Skeletal muscle tissue (tissue), 4 donors: ENCODE results near the gene C18orf63. TPM values are rescaled to one million over a fixed set of nuclear protein-coding genes. Genes with fewer than 3 reads are reported as not detected.
"Not testable (repeated sequence)": the region's sequence is repeated elsewhere in the genome, so short reads cannot be mapped to it uniquely, and the experiment has no call there.

ENCODE experiments used
- H3K27ac ChIP-seq: one replicate; pipeline ENCODE4 v1.7.0; 2013; ENCODE audit warnings: mild to moderate bottlenecking, low read depth, low read length, inconsistent platforms
- H3K27me3 ChIP-seq, 3 donors: one replicate each; pipeline ENCODE4 v1.7.0; 2013; ENCODE audit warnings: low read length in 3 of 3; ENCODE audit not compliant: control insufficient read depth in 3 of 3, insufficient read depth in 3 of 3
- H3K36me3 ChIP-seq, 3 donors: one replicate each; pipeline ENCODE4 v1.7.0; 2013; ENCODE audit warnings: low read length in 3 of 3; ENCODE audit not compliant: control insufficient read depth in 3 of 3, insufficient read depth in 3 of 3
- H3K4me1 ChIP-seq, 3 donors: one replicate each; pipeline ENCODE4 v1.7.0; 2013; ENCODE audit warnings: low read length in 3 of 3, mild to moderate bottlenecking in 3 of 3; ENCODE audit not compliant: control insufficient read depth in 3 of 3, insufficient read depth in 3 of 3
- H3K4me3 ChIP-seq, 3 donors: one replicate each; pipeline ENCODE4 v1.7.0; 2013; ENCODE audit warnings: low read length in 3 of 3
- H3K9ac ChIP-seq, 3 donors: one replicate each; pipeline ENCODE4 v1.7.0; 2013; ENCODE audit warnings: low read length in 3 of 3, mild to moderate bottlenecking in 3 of 3, moderate library complexity in 2 of 3, low read depth in 1 of 3
- H3K9me3 ChIP-seq, 3 donors: one replicate each; pipeline ENCODE4 v1.7.0; 2013; ENCODE audit warnings: low read length in 3 of 3; ENCODE audit not compliant: control insufficient read depth in 3 of 3
- total RNA-seq: library from RNA; depleted of rRNA; stranded (reverse); fragments of >200 nt; gene quantifications from one replicate; pipeline ENCODE4 v1.2.3, GENCODE V29; 2014
- donor health status: Osteomylitis.

The C18orf63 gene
- total RNA-seq, 1 donor from 2014 or later, result not detected

DNA sequence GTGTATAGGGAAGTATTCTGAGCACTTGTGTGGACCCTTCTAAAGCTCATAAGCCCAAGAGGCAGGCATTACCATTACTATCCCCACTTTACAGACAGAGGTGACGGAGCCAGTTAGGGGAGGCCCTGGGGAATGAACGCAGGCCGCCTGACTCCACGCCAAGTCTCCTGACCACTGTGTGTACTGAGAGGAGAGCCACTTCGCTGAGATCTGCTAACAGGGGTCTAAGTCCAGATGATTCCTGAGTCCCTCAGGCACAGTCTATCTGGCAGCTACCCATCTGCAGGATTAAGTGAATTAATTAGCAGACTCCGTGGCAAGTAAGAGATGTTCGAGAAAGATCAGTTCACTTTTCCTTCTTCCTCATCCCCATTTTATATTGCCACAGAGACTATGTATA, 37.6 kb upstream of the C18orf63 start:
- Histone ChIP-seq H3K4me1 (peaks cover 19 to 24% (median 20%) of the 10 kb centered on the region in 3 donors), H3K36me3 (peaks cover 0 to 2% (median 0%) of the 10 kb centered on the region in 3 donors), H3K9me3 (no peaks in the 10 kb centered on the region), H3K9ac (no peak overlapping the region), H3K27ac (no peak overlapping the region), H3K4me3 (no peak overlapping the region), H3K27me3 (no peaks in the 10 kb centered on the region)

DNA sequence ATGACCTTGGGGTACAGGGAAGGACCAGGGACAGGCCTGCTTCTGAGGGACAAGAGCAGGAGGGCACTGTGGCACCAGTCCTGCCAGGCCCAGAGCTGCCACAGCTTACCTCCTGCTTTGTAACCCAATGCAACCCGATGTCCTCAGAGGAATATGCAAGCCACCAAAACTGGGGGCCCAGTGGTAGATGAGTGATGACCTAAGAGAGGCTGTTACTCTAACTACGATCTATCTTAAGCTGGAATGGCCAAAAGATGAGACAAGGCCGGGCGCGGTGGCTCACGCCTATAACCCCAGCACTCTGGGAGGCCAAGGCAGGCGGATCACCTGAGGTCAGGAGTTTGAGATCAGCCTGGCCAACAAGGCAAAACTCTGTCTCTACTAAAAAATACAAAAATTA, 36.7 kb upstream of the C18orf63 start:
- peaks cover 0 to 2% (median 0%) of the 10 kb centered on the region in 3 donors for H3K36me3 ChIP-seq
- no peak overlapping the region for H3K27ac ChIP-seq
- H3K27me3 ChIP-seq, result no peaks in the 10 kb centered on the region
- no peaks in the 10 kb centered on the region for H3K9me3 ChIP-seq
- peaks cover 23 to 28% (median 23%) of the 10 kb centered on the region in 3 donors for H3K4me1 ChIP-seq
- H3K9ac ChIP-seq, result no peak overlapping the region
- H3K4me3 ChIP-seq, result no peak overlapping the region

DNA sequence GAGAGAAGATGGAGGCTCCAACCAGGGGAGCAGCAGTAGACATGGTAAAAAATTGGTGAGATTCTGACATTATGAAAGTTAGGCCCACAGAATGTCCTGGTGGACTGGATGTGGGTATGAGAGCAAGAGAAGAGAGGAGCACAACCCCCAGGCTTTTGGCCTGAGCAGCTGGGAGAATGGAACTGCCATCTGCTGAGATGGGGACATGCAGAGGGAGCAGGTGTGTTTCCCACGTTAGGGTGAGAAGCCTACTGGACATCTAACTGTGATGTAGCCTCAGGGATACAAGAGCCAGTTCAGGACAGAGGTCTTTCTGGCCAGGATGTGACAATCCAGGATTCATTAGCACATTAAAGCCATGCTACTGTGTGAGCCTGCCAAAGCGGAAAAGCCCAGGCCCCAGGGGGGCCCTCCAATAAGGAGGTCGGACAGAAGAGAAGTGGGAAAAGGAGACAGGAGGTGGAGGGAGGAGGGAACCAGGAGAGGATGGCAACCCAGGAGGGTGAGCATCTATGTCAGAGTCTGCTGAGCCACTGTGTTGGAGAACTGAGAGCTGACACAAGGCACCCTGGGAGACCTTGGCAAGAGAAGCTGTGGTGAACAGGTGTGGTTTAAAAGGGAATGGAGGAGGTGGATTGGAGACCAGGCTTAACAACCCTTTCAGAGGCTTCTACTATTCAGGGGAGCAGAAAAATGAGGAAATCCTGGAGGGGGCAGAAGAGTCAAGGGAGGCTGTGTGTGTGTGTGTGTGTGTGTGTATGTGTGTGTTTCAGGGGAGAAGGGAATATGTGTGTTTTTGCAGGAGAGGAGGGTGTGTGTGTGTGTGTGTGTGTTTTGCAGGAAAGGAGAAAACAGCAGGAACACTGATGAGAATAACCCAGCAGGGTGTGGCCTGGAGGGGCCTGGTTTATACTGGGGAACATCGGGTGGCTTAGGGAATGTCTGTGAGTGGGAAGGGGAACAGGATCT, 34.3 kb upstream of the C18orf63 start:
- Histone ChIP-seq H3K4me1 (peaks cover 28 to 39% (median 29%) of the 10 kb centered on the region in 3 donors), H3K27ac (no peak overlapping the region), H3K27me3 (no peaks in the 10 kb centered on the region), H3K4me3 (no peak overlapping the region), H3K9ac (peak overlapping the region in 1 of 3 donors; percentile 43), H3K36me3 (no peaks in the 10 kb centered on the region), H3K9me3 (no peaks in the 10 kb centered on the region)

DNA sequence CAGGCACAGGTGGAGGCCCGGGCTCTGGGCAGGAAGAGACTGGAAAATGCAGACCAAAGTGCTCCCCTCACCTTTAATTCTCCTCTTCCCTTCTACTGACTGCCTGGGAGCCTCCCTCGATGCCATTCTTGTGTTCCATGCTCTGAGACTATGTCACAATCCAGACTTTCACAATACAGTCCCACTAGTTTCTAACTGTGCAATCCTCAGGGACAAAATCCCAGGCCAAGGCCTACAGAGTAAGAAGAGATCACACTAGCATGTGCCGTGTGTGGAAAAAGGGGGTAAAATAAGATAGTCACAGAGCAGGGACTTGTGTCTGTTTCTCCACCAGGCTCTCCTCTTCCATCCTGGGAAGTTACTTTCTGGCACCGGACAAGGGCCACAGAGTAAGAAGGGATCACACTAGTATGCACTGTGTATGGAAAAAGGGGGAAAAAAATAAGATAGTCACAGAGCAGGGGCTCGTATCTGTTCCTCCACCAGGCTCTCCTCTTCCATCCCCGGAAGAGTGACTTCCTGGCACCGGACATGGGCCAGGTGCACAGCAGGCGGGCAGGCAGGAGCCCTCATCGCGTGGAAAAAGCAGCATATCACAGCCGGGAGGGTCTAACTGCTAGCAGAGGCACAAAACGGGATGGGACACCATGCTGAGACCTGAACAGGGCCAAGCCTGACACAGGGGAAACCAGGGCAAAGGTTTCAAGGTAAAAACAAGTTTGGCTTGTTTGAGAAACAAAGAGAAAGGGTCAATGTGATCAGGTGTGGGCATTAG, 33.5 kb upstream of the C18orf63 start:
- Histone ChIP-seq H3K4me1 (peaks cover 28 to 39% (median 29%) of the 10 kb centered on the region in 3 donors), H3K36me3 (peaks cover 0 to 2% (median 0%) of the 10 kb centered on the region in 3 donors), H3K27me3 (no peaks in the 10 kb centered on the region), H3K4me3 (no peak overlapping the region), H3K9ac (peak overlapping the region in 1 of 3 donors; percentile 43), H3K27ac (no peak overlapping the region), H3K9me3 (no peaks in the 10 kb centered on the region)

DNA sequence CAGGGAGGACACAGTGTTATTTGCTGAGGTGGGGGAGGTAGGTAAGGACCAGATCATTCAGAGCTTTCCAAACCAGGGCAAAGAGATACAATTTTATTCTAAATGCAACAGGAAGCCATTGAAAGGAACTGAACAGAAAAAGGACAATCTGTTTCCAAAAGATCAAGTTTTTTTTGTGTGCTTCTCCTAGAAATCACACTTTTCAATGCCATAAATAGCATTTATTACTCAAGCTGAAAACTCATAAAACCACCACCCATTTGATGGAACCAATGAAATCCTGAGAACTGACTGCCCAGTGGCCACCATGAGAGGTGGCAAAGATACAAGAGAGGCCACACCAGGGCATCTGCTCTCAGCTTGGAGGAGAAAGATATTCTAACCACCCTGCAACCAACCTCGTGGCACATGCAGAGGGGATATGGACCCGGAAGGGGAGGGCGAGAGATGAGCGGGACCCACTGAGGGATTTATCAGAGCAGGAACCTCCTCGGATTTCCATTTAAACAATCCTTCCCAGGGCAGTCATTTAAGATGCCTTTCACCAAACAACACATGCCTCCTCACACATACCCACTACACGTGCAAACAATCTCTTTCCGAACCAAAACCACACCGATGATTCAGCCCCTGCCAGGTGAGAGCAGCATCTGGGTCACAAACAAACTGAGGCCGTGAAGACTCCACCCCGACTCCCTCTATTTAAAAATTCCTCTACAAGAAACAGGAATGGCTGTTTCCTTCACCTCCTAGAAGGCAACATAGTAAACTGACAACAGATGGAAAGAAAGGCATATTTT, 32.7 kb upstream of the C18orf63 start:
- peaks cover 28 to 39% (median 30%) of the 10 kb centered on the region in 3 donors for H3K4me1 ChIP-seq

DNA sequence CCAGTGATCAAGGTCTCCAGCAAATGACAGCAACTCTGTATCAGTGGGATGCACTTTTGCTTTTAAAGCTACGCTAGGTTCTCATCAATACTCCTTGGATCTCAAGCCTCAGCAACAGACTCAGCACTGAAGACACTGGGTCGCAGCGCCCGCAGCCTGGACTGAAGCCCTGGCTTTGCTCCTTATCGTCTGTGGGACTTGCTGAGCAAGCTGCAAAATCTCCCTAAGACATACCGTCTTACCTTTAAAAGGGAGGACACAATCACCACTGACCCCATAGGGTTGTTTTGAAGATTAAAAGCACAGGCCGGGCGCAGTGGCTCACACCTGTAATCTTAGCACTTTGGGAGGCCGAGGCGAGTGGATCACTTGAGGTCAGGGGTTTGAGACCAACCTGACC, 32.0 kb upstream of the C18orf63 start:
- no peak overlapping the region for H3K4me3 ChIP-seq
- H3K4me1 ChIP-seq, result peaks cover 28 to 39% (median 30%) of the 10 kb centered on the region in 3 donors
- no peaks in the 10 kb centered on the region for H3K27me3 ChIP-seq
- H3K36me3 ChIP-seq, result peaks cover 0 to 2% (median 0%) of the 10 kb centered on the region in 3 donors
- no peak overlapping the region for H3K27ac ChIP-seq
- no peak overlapping the region for H3K9ac ChIP-seq
- no peaks in the 10 kb centered on the region for H3K9me3 ChIP-seq

More for the DNA sequence above, 32.7 kb upstream of the C18orf63 start:
- Histone ChIP-seq H3K9me3 (no peaks in the 10 kb centered on the region), H3K27ac (no peak overlapping the region), H3K4me3 (no peak overlapping the region), H3K36me3 (peaks cover 0 to 2% (median 0%) of the 10 kb centered on the region in 3 donors), H3K9ac (no peak overlapping the region), H3K27me3 (no peaks in the 10 kb centered on the region)

DNA sequence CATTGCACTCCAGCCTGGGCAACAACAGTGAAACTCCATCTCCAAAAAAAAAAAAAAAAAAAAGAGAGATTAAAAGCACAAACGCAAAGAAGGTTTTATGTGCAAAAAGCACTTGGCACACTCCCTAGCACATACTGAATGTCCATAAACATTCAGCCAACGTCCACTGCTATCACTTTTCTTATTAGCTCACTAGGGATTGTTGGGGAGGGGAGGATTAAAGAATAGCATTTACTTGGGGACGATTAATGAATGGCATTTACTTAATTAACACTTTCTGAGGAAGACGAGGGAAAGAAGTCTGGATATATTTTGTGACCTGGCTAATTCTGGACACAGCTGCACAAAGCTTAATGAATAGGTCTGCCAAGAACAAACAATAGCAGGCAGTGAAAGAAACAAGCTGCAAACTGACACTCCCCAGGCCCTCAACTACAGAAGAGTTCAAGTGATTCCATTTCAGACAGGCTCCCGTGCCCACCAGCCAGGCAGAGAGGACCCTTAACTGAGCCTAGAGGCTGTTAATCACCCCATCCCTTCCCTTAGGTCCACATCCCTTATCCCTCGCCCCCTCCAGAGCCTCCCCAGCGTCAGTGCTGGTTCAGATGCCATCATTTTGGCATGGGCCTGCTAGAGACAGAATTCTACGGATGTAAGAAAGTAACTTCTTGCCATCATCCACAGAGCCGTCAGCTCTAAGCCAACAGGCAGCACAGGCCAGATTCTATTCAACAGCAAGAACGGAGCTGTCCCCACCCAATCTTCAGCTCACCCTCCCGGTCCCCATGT, 31.3 kb upstream of the C18orf63 start:
- no peaks in the 10 kb centered on the region for H3K27me3 ChIP-seq
- H3K27ac ChIP-seq, result no peak overlapping the region
- H3K4me3 ChIP-seq, result peak overlapping the region in 1 of 3 donors; percentile 37
- peaks cover 0 to 2% (median 0%) of the 10 kb centered on the region in 3 donors for H3K36me3 ChIP-seq
- peak overlapping the region in 1 of 3 donors; percentile 68 for H3K9ac ChIP-seq
- H3K4me1 ChIP-seq, result peaks cover 28 to 37% (median 30%) of the 10 kb centered on the region in 3 donors
- H3K9me3 ChIP-seq, result no peaks in the 10 kb centered on the region

DNA sequence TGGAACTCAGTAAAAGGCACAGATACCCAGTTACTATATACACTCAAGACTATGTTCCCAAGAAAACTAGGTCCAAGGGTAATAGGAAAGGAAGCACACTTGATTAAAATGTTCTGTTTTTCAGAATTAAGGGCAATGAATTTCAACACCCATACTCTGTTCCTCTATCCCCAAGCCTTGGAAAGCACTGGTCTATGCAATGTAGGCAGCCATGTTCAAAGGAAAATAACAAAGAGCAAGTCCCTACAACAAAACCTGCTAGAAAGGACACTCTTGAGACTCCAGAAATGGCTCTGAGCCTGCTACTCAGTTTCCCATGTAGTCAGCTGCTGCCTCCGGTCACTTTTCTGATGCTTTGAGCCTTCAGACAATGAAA, 30.7 kb upstream of the C18orf63 start:
- H3K4me1 ChIP-seq, result peaks cover 28 to 37% (median 30%) of the 10 kb centered on the region in 3 donors

DNA sequence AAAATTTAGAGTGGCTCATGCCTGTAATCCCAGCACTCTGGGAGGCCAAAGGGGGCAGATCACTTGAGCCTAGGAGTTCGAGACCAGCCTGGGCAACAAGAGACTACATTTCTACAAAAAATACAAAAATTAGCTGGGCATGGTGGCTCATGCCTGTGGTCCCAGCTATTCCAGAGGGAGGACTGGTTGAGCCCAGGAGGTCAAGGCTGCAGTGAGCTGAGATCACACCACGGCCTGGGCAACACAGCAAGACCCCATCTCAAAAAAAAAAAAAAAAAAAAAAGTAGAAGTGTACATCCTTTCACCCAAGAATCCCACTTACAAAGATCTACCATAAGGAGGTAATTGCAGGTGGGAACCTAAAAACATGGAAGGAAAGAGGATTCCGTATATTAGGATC, 30.1 kb upstream of the C18orf63 start:
- peaks cover 28 to 37% (median 32%) of the 10 kb centered on the region in 3 donors for H3K4me1 ChIP-seq
- not testable (repeated sequence) for H3K27me3 ChIP-seq, H3K27ac ChIP-seq, H3K36me3 ChIP-seq, H3K9me3 ChIP-seq, H3K9ac ChIP-seq, H3K4me3 ChIP-seq

More for the DNA sequence above, 30.7 kb upstream of the C18orf63 start:
- Histone ChIP-seq H3K4me3 (no peak overlapping the region), H3K9ac (no peak overlapping the region), H3K36me3 (peaks cover 0 to 2% (median 0%) of the 10 kb centered on the region in 3 donors), H3K27ac (no peak overlapping the region), H3K27me3 (no peaks in the 10 kb centered on the region), H3K9me3 (no peaks in the 10 kb centered on the region)
